ENCODE results near the gene NEBL. TPM values are rescaled to one million over a fixed set of nuclear protein-coding genes. Genes with fewer than 3 reads are reported as not detected.
A peak's percentile ranks its signal among the peaks of the same experiment; 100 is the strongest.

NEBL gene, protein sequence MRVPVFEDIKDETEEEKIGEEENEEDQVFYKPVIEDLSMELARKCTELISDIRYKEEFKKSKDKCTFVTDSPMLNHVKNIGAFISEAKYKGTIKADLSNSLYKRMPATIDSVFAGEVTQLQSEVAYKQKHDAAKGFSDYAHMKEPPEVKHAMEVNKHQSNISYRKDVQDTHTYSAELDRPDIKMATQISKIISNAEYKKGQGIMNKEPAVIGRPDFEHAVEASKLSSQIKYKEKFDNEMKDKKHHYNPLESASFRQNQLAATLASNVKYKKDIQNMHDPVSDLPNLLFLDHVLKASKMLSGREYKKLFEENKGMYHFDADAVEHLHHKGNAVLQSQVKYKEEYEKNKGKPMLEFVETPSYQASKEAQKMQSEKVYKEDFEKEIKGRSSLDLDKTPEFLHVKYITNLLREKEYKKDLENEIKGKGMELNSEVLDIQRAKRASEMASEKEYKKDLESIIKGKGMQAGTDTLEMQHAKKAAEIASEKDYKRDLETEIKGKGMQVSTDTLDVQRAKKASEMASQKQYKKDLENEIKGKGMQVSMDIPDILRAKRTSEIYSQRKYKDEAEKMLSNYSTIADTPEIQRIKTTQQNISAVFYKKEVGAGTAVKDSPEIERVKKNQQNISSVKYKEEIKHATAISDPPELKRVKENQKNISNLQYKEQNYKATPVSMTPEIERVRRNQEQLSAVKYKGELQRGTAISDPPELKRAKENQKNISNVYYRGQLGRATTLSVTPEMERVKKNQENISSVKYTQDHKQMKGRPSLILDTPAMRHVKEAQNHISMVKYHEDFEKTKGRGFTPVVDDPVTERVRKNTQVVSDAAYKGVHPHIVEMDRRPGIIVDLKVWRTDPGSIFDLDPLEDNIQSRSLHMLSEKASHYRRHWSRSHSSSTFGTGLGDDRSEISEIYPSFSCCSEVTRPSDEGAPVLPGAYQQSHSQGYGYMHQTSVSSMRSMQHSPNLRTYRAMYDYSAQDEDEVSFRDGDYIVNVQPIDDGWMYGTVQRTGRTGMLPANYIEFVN
- 32.3 TPM for total RNA-seq (2021; ENCODE audit: unreplicated experiment)
- 15.4 TPM for polyA plus RNA-seq (2012; ENCODE audit: insufficient read length)
- Bru-seq, nascent RNA, result percentile 81 among the genes with signal in this experiment
- percentile 67 among the genes with signal in this experiment for BruChase-seq, experiment 1, labeled RNA remaining after a 2-hour chase
- percentile 70 among the genes with signal in this experiment for BruChase-seq, experiment 2, labeled RNA remaining after a 6-hour chase
- long read RNA-seq, transcript NEBL-203 (7 exons, 3,008 nt), result major isoform, 30 of 69 reads
- long read RNA-seq, partial matches to known transcripts, result 5 of 69 reads
- long read RNA-seq, other reads (novel, unspliced or antisense), result 34 of 69 reads

DNA sequence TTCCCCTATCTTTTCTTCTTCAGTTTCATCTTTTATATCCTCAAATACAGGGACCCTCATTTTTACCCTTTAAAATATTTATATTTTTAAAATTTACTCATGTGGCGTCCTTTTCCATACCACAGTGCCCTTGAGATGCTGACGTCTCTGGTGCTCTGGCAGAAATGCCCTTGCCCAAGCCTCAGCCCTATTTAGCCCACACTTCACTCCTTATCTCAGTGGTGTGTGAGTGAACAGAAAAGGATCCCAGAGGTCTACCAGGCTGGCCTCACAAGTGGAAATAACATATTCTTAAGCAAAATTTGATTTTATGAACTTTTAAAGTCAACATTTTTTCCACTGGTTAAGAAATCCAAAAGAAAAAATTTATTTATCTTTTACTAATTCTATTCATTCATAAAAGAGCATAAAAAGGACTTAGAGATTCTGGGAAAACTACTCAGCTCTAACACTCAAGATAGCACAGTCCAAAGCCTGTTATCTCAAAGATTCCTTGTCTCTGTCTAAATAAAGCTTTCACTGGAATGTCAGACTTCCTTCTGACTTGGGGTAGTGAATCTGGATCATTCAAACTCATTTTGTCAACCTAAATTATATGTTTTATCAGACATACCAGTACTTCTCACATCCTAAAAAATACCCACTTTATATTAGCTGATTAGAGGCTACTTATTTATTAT is at the start of gene NEBL:
Gene NEBL, minus strand, starts transcription at position 166 of the 680 bp plus-strand sequence. Its CDS starts 106 bp downstream, at position 60.
- TF ChIP-seq TCF7L2 (IDR thresholded peaks at IDR 0.05; ENCODE audit: low read depth, low read length), result no peak
- no peak for TF ChIP-seq POLR2AphosphoS5 (IDR thresholded peaks at IDR 0.05; ENCODE audit: low read depth, low read length)
- TF ChIP-seq, protein P1, sequence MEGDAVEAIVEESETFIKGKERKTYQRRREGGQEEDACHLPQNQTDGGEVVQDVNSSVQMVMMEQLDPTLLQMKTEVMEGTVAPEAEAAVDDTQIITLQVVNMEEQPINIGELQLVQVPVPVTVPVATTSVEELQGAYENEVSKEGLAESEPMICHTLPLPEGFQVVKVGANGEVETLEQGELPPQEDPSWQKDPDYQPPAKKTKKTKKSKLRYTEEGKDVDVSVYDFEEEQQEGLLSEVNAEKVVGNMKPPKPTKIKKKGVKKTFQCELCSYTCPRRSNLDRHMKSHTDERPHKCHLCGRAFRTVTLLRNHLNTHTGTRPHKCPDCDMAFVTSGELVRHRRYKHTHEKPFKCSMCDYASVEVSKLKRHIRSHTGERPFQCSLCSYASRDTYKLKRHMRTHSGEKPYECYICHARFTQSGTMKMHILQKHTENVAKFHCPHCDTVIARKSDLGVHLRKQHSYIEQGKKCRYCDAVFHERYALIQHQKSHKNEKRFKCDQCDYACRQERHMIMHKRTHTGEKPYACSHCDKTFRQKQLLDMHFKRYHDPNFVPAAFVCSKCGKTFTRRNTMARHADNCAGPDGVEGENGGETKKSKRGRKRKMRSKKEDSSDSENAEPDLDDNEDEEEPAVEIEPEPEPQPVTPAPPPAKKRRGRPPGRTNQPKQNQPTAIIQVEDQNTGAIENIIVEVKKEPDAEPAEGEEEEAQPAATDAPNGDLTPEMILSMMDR (IDR thresholded peaks at IDR 0.05), result no peak
- TF ChIP-seq SIN3A (IDR thresholded peaks at IDR 0.05; ENCODE audit: borderline replicate concordance, insufficient read depth, low read depth, low read length), result no peak
- TF ChIP-seq, protein P2, sequence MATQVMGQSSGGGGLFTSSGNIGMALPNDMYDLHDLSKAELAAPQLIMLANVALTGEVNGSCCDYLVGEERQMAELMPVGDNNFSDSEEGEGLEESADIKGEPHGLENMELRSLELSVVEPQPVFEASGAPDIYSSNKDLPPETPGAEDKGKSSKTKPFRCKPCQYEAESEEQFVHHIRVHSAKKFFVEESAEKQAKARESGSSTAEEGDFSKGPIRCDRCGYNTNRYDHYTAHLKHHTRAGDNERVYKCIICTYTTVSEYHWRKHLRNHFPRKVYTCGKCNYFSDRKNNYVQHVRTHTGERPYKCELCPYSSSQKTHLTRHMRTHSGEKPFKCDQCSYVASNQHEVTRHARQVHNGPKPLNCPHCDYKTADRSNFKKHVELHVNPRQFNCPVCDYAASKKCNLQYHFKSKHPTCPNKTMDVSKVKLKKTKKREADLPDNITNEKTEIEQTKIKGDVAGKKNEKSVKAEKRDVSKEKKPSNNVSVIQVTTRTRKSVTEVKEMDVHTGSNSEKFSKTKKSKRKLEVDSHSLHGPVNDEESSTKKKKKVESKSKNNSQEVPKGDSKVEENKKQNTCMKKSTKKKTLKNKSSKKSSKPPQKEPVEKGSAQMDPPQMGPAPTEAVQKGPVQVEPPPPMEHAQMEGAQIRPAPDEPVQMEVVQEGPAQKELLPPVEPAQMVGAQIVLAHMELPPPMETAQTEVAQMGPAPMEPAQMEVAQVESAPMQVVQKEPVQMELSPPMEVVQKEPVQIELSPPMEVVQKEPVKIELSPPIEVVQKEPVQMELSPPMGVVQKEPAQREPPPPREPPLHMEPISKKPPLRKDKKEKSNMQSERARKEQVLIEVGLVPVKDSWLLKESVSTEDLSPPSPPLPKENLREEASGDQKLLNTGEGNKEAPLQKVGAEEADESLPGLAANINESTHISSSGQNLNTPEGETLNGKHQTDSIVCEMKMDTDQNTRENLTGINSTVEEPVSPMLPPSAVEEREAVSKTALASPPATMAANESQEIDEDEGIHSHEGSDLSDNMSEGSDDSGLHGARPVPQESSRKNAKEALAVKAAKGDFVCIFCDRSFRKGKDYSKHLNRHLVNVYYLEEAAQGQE (IDR thresholded peaks at IDR 0.05; ENCODE audit: insufficient read depth in 1 of 2, low read depth in 2 of 2, low read length in 1 of 2), result no peak
- Histone ChIP-seq H3K4me1 (ENCODE audit: control insufficient read depth, insufficient read depth, low read length) (no peaks in the 10 kb centered on the region), H3K4me3 (ENCODE audit: low read depth in 2 of 2, low read length in 2 of 2) (no peak within 1 kb of the TSS), H3K36me3 (ENCODE audit: control insufficient read depth, insufficient read depth, low read length) (no peaks in the 10 kb centered on the region), H3K9me3 (ENCODE audit: control insufficient read depth, insufficient read depth, low read depth, low read length) (no peaks in the 10 kb centered on the region), H3K27ac (ENCODE audit: low read length) (no peak within 1 kb of the TSS), H3K27me3 (ENCODE audit: control insufficient read depth, insufficient read depth, low read length) (no peaks in the 10 kb centered on the region)
- in situ Hi-C loops (cut with HindIII; ENCODE audit: low pct_unique_long_range_greater_than_20kb, low sequenced_read_pairs) (no loop called here), intact Hi-C loops (cut with micrococcal nuclease; ENCODE audit: unreplicated experiment) (no loop called here)
- ATAC-seq (no peak), DNase-seq (ENCODE audit: low read depth, low spot score) (no peak)
- ChIA-PET POLR2A (no interaction called here), CTCF (no interaction called here)
- no TSS peak for BruUV-seq (replicated peaks)

Measured in Panc1 (cell line).